ENCODE data around the gene UNC45B. TPM values are rescaled to one million over a fixed set of nuclear protein-coding genes. Genes with fewer than 3 reads are reported as not detected.

The UNC45B gene
- polyA plus RNA-seq, 1 of the 3 experiments (the other 2 are of a cell fraction), result not detected

- no peaks in the 10 kb centered on the region for H3K9me2 ChIP-seq
- ChIA-PET POLR2A (no interaction called here), CTCF (interaction anchor here (1.1 kb wide), 1 partner anchor 374 kb away, joined by 3 read pairs; no protein-coding TSS in a partner anchor)
- no peaks in the 10 kb centered on the region for H3K36me3 ChIP-seq (replicated peaks in 1 of 2; ENCODE audit: control insufficient read depth in 1 of 2, insufficient read depth in 2 of 2, low read length in 1 of 2)
- no peaks in the 10 kb centered on the region for H3K79me2 ChIP-seq (ENCODE audit: insufficient read depth)
- no peak for TF ChIP-seq YY1 (IDR thresholded peaks at IDR 0.05; ENCODE audit: low read depth)
- no peak for TF ChIP-seq POLR2AphosphoS5 (IDR thresholded peaks at IDR 0.05; ENCODE audit: low read depth, low read length)
- no peak for TF ChIP-seq IRF3 (IDR thresholded peaks at IDR 0.05; ENCODE audit: low read depth, low read length)
- no peak for TF ChIP-seq REST (IDR thresholded peaks at IDR 0.05; ENCODE audit: low read depth, low read length)
- TF ChIP-seq TCF12 (IDR thresholded peaks at IDR 0.05), result no peak
- no peak for TF ChIP-seq MEF2A (IDR thresholded peaks at IDR 0.05; ENCODE audit: borderline replicate concordance, low read depth)
- TF ChIP-seq FOXJ3 (CRISPR knock-in tag; IDR thresholded peaks at IDR 0.05), result no peak
- TF ChIP-seq FOXM1 (IDR thresholded peaks at IDR 0.05; ENCODE audit: low read depth), result no peak
- no peak for TF ChIP-seq RAD21 (IDR thresholded peaks at IDR 0.05; ENCODE audit: low read length)
- TF ChIP-seq USF2 (IDR thresholded peaks at IDR 0.05; ENCODE audit: borderline replicate concordance, low read depth, low read length), result no peak
- no peak for TF ChIP-seq ELF1 (IDR thresholded peaks at IDR 0.05)
- no peak for TF ChIP-seq CHD2 (IDR thresholded peaks at IDR 0.05; ENCODE audit: low read length, partially characterized antibody)
- TF ChIP-seq EZH2phosphoT487 (IDR thresholded peaks at IDR 0.05; ENCODE audit: borderline replicate concordance, low read depth), result no peak
- no peak for TF ChIP-seq RFX5 (IDR thresholded peaks at IDR 0.05; ENCODE audit: low read length)
- TF ChIP-seq EP300 (IDR thresholded peaks at IDR 0.05; ENCODE audit: borderline replicate concordance in 1 of 2, low read depth in 1 of 2, low read length in 1 of 2), result no peak
- no peak for TF ChIP-seq GATA2 (CRISPR knock-in tag; IDR thresholded peaks at IDR 0.05)
- H3K4me1 ChIP-seq (ENCODE audit: control insufficient read depth in 1 of 2, insufficient read depth in 2 of 2, low read depth in 1 of 2, low read length in 1 of 2), result no peaks in the 10 kb centered on the region
- H3K9me3 ChIP-seq, result no peaks in the 10 kb centered on the region
- H4K20me1 ChIP-seq (ENCODE audit: insufficient read depth), result no peaks in the 10 kb centered on the region
- no peaks in the 10 kb centered on the region for H3F3A ChIP-seq (replicated peaks; ENCODE audit: insufficient read depth)
- no peak overlapping the region for H2AFZ ChIP-seq (ENCODE audit: low read depth)
- H3K27me3 ChIP-seq (ENCODE audit: insufficient read depth), result peaks cover 71% of the 10 kb centered on the region
- no peak overlapping the region for H3K4me3 ChIP-seq (ENCODE audit: low read depth in 2 of 2, low read length in 1 of 2)
- no peak overlapping the region for H3K27ac ChIP-seq (ENCODE audit: low read depth in 2 of 2, low read length in 1 of 2)
- no peak overlapping the region for H3K4me2 ChIP-seq
- whole genome bisulfite sequencing (ENCODE audit: low lambda C conversion rate), result 72% methylated on average over 7 of the region's 7 CpGs
- H3K9ac ChIP-seq, result no peak overlapping the region
- DNase-seq, result no peak
Measured at GRCh38 chr17:35163886-35164285, 16.3 kb downstream of the UNC45B start.
